Natural killer cell (primary cell): Measurements from ENCODE around the gene RYR3. TPM values are rescaled to one million over a fixed set of nuclear protein-coding genes. Genes with fewer than 3 reads are reported as not detected.

Experiments
- ATAC-seq, 3 donors: fragments of 150-1000 bp in 2 of 3; fragments of 200-7000 bp in 1 of 3; cut with Tn5 transposase; 1 replicate in 1 of 3; 2 replicates in 2 of 3; pipeline ENCODE4 v1.10.0; 2021; ENCODE audit warnings: mild to moderate bottlenecking in 2 of 3, moderate library complexity in 2 of 3
- DNase-seq, 2 donors: peaks; one replicate each; pipeline versions ENCODE4 v3.0.0 to v3.0.0-alpha.2; 2013 to 2021; ENCODE audit warnings: mixed read lengths in 1 of 2
- H3K27ac ChIP-seq: one replicate; pipeline ENCODE4 v1.5.1; 2013; ENCODE audit warnings: mild to moderate bottlenecking, low read length
- H3K27me3 ChIP-seq: one replicate; pipeline ENCODE4 v1.6.1; 2013; ENCODE audit warnings: low read length; ENCODE audit not compliant: control insufficient read depth, insufficient read depth
- H3K36me3 ChIP-seq: one replicate; pipeline ENCODE4 v1.6.1; 2013; ENCODE audit warnings: low read length; ENCODE audit not compliant: control insufficient read depth, insufficient read depth
- H3K4me1 ChIP-seq: one replicate; pipeline ENCODE4 v1.6.1; 2013; ENCODE audit warnings: low read length; ENCODE audit not compliant: control insufficient read depth, insufficient read depth
- H3K4me3 ChIP-seq: one replicate; pipeline ENCODE4 v1.5.1; 2013; ENCODE audit warnings: low read length
- H3K9me3 ChIP-seq: one replicate; pipeline ENCODE4 v1.6.1; 2013; ENCODE audit warnings: low read length; ENCODE audit not compliant: control insufficient read depth, insufficient read depth
- H3K27ac Mint-ChIP-seq, 2 donors: one replicate each; pipeline ENCODE4 v1.8.0; 2022; ENCODE audit warnings: mild to moderate bottlenecking in 2 of 2, mixed read lengths in 2 of 2, moderate library complexity in 1 of 2
- H3K27me3 Mint-ChIP-seq, 2 donors: one replicate each; pipeline ENCODE4 v1.8.0; 2022; ENCODE audit warnings: low read depth in 2 of 2, mixed read lengths in 2 of 2
- H3K36me3 Mint-ChIP-seq: one replicate; pipeline ENCODE4 v1.8.0; 2022; ENCODE audit warnings: mixed read lengths
- H3K4me1 Mint-ChIP-seq, 2 donors: one replicate each; pipeline ENCODE4 v1.8.0; 2022; ENCODE audit warnings: mixed read lengths in 2 of 2
- H3K4me3 Mint-ChIP-seq: one replicate; pipeline ENCODE4 v1.8.0; 2022; ENCODE audit warnings: mild to moderate bottlenecking, moderate library complexity, mixed read lengths
- H3K9me3 Mint-ChIP-seq, 2 donors: one replicate each; pipeline ENCODE4 v1.8.0; 2022; ENCODE audit warnings: mixed read lengths in 2 of 2
- CTCF ChIP-seq: fragments of 200-600 bp; IDR thresholded peaks from one replicate; pipeline ENCODE4 v1.8.0; 2022; ENCODE audit warnings: antibody characterized with exemption
- WGBS: methylation state at CpG from one replicate; pipeline ENCODE4 v1.1.7; 2013; ENCODE audit warnings: missing lambda C conversion rate; ENCODE audit not compliant: insufficient coverage; 5-methylcytosine and 5-hydroxymethylcytosine counted together
- intact Hi-C: fragments of 100-400 bp; cut with micrococcal nuclease; formaldehyde crosslinking; loops from one replicate; pipeline ENCODE4 v1.14.2; 2022
- total RNA-seq, 4 donors: library from RNA; stranded (reverse); fragments of 120-200 nt in 1 of 4; gene quantifications; one replicate each; pipeline versions ENCODE4 v1.2.3 to v1.2.4, GENCODE V29; 2013 to 2022

Gene RYR3
- total RNA-seq, 3 donors from 2014 or later (not counting 1 experiment from before 2014, with no cell fraction given), result 0.09 to 6.2 TPM; not detected in 1

DNA sequence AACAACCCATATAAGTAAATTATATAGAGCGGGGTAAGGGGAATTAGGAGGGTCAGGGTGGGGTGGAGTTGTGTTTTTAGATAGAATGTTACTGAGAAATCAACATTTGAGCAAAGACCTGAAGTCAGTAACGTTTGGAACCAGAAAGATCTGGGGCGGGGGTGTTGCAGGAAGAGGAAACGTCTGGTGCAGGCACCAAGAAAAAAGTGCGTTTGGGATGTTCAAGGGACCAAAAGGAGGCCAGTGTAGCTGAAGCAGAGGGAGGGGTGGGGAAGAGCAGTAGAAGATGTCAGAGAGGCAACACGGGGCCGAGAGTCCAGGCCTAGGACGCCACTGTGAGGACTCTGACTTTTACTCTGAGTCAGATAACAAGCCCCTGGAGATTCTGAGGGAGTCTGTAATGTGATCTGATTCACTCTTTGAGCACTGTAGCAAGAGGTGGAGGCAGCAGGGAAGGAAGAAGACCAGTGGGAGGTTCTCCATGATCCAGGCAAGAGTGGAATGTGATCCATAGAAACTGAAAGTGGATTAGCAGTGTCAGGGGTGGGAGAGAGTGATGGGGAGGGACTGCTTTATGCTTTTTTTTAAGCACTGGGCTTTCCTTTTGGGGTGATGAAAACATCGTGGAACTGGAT, 478.3 kb downstream of the RYR3 start:
- H3K9me3 Mint-ChIP-seq, result no peaks in the 10 kb centered on the region
- WGBS, result 15% methylated on average over 9 of the region's 9 CpGs
- ATAC-seq, result no peak

DNA sequence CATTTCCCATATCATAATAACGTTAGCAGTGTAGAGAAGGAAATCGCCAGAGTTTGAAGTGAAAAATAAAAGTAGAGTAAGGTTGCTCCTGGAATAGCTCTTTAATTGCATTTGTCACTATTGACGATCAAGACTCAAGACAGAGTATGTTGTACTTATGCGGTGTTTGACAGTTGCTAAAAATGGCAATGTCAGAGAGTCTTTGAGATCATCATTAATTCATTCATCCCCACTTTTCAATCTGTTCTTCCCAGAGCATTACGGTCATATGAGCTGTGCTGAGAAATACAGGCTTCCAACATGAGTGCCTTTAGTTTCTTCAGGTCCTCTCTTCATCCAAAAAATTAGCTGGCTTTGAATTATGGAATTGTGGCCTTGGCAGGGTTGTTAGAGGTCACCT, 483.7 kb downstream of the RYR3 start:
- Mint-ChIP-seq H3K9me3 (no peaks in the 10 kb centered on the region), H3K27ac (no peak overlapping the region), H3K27me3 (peaks cover 0 to 12% of the 10 kb centered on the region in 2 donors), H3K4me3 (no peak overlapping the region), H3K36me3 (no peaks in the 10 kb centered on the region), H3K4me1 (no peaks in the 10 kb centered on the region)
- intact Hi-C loops, result no loop called here
- 91% methylated on average over 5 of the region's 5 CpGs for WGBS
- no peaks in the 10 kb centered on the region for H3K27me3 ChIP-seq
- DNase-seq (no peak), ATAC-seq (no peak)
- TF ChIP-seq CTCF, result no peak
- no peaks in the 10 kb centered on the region for H3K9me3 ChIP-seq
- no peaks in the 10 kb centered on the region for H3K36me3 ChIP-seq
- no peak overlapping the region for H3K27ac ChIP-seq
- H3K4me3 ChIP-seq, result no peak overlapping the region
- H3K4me1 ChIP-seq, result no peaks in the 10 kb centered on the region

More for the DNA sequence above, 478.3 kb downstream of the RYR3 start:
- no peak overlapping the region for H3K27ac ChIP-seq
- no peaks in the 10 kb centered on the region for H3K27me3 ChIP-seq
- no peaks in the 10 kb centered on the region for H3K36me3 ChIP-seq
- H3K4me3 Mint-ChIP-seq, result no peak overlapping the region
- H3K4me1 ChIP-seq, result no peaks in the 10 kb centered on the region
- H3K27me3 Mint-ChIP-seq, result peaks cover 3 to 12% of the 10 kb centered on the region in 2 donors
- no peak for TF ChIP-seq CTCF
- peaks cover 0 to 4% of the 10 kb centered on the region in 2 donors for H3K4me1 Mint-ChIP-seq
- H3K27ac Mint-ChIP-seq, result no peak overlapping the region
- DNase-seq, result no peak
- H3K4me3 ChIP-seq, result no peak overlapping the region
- no peaks in the 10 kb centered on the region for H3K36me3 Mint-ChIP-seq
- no peaks in the 10 kb centered on the region for H3K9me3 ChIP-seq
- intact Hi-C loops, result no loop called here

DNA sequence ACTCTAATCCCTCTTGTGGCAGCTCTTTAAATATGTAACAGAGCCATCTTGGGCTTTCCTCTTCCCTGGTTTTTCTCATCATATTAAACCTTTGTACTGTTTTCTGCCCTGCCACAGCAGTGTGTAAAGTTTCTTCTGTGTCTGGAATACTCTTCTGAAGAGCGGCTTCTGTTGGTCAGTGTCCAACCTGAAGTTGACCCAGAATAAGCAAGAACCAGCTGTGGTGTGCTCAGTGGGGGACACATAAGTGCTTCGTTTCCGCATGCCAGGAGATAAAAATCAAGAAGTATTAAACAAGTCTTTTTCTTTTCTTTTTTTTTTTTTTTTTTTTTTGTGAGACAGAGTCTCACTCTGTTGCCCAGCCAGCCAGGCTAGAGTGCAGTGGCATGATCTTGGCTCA, 484.3 kb downstream of the RYR3 start:
- no peak for ATAC-seq
- H3K27me3 ChIP-seq, result no peaks in the 10 kb centered on the region
- intact Hi-C loops, result no loop called here
- H3K4me3 ChIP-seq, result no peak overlapping the region
- Mint-ChIP-seq H3K9me3 (no peaks in the 10 kb centered on the region), H3K27me3 (peaks cover 0 to 12% of the 10 kb centered on the region in 2 donors), H3K36me3 (no peaks in the 10 kb centered on the region), H3K4me1 (no peaks in the 10 kb centered on the region), H3K4me3 (no peak overlapping the region), H3K27ac (no peak overlapping the region)
- no peaks in the 10 kb centered on the region for H3K36me3 ChIP-seq
- DNase-seq, result no peak
- TF ChIP-seq CTCF, result no peak
- WGBS, result 95% methylated on average over 1 of the region's 3 CpGs
- H3K4me1 ChIP-seq, result no peaks in the 10 kb centered on the region
- H3K9me3 ChIP-seq, result no peaks in the 10 kb centered on the region
- H3K27ac ChIP-seq, result no peak overlapping the region

DNA sequence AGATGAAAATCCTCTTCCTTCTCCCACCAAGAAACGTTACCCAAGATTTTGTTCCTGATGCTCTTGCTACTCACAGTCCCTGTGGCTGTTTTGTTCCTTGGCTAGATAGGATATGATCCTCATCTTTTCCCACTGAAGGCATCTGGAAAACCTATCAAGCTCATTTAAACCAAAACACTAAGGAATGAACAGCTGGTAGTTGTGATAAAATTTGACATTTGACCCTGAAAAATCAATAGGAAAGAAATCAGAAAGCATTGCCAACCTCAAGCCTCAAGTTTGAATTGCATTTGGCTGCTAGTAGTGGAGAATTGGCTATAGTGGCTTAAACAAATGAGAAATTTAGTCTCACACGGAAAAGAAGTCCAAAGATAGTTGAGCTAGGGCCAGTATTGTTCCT, 486.9 kb downstream of the RYR3 start:
- no peak overlapping the region for H3K4me3 ChIP-seq
- Mint-ChIP-seq H3K27ac (no peak overlapping the region), H3K9me3 (no peaks in the 10 kb centered on the region), H3K4me3 (no peak overlapping the region), H3K4me1 (no peaks in the 10 kb centered on the region), H3K27me3 (peaks cover 0 to 12% of the 10 kb centered on the region in 2 donors), H3K36me3 (no peaks in the 10 kb centered on the region)
- H3K36me3 ChIP-seq, result no peaks in the 10 kb centered on the region
- WGBS, result 81% methylated on average over 2 of the region's 2 CpGs
- ATAC-seq (no peak), DNase-seq (no peak)
- H3K27ac ChIP-seq, result no peak overlapping the region
- intact Hi-C loops, result no loop called here
- TF ChIP-seq CTCF, result no peak
- H3K27me3 ChIP-seq, result no peaks in the 10 kb centered on the region
- no peaks in the 10 kb centered on the region for H3K4me1 ChIP-seq
- H3K9me3 ChIP-seq, result no peaks in the 10 kb centered on the region
